ENCODE data around the gene BCL2.

Gene BCL2

GRCh38 chr18:63099091-63099840 lies 220.3 kb downstream of the BCL2 start:
- no peak for TF ChIP-seq CTCF (IDR thresholded peaks at IDR 0.05; ENCODE audit: low read depth, low read length, missing control alignments)
- H3K4me3 ChIP-seq (replicated peaks; ENCODE audit: low read depth, low read length): no peak overlapping the region
- DNase-seq (ENCODE audit: extremely low read depth, low read depth): no peak

- DNase-seq (ENCODE audit: extremely low read depth, low read depth): no peak
- no peak overlapping the region for H3K4me3 ChIP-seq (replicated peaks; ENCODE audit: low read depth, low read length)
- no peak for TF ChIP-seq CTCF (IDR thresholded peaks at IDR 0.05; ENCODE audit: low read depth, low read length, missing control alignments)
These were observed 221.3 kb downstream of the BCL2 start for GRCh38 chr18:63098018-63098981.

- no peak for DNase-seq (ENCODE audit: extremely low read depth, low read depth)
- TF ChIP-seq CTCF (IDR thresholded peaks at IDR 0.05; ENCODE audit: low read depth, low read length, missing control alignments): no peak
These were observed 222.4 kb downstream of the BCL2 start for GRCh38 chr18:63097178-63097577.

GRCh38 chr18:63096327-63096874 lies 223.2 kb downstream of the BCL2 start:
- TF ChIP-seq CTCF (IDR thresholded peaks at IDR 0.05; ENCODE audit: low read depth, low read length, missing control alignments): no peak
- DNase-seq (ENCODE audit: extremely low read depth, low read depth): no peak
- no peak overlapping the region for H3K4me3 ChIP-seq (replicated peaks; ENCODE audit: low read depth, low read length)

More at GRCh38 chr18:63097178-63097577, 222.4 kb downstream of the BCL2 start:
- no peak overlapping the region for H3K4me3 ChIP-seq (replicated peaks; ENCODE audit: low read depth, low read length)

GRCh38 chr18:63095768-63096167 lies 223.8 kb downstream of the BCL2 start:
- DNase-seq (ENCODE audit: extremely low read depth, low read depth): no peak
- H3K4me3 ChIP-seq (replicated peaks; ENCODE audit: low read depth, low read length): no peak overlapping the region
- no peak for TF ChIP-seq CTCF (IDR thresholded peaks at IDR 0.05; ENCODE audit: low read depth, low read length, missing control alignments)

GRCh38 chr18:63091671-63092364 lies 227.8 kb downstream of the BCL2 start:
- no peak for DNase-seq (ENCODE audit: extremely low read depth, low read depth)
- no peak overlapping the region for H3K4me3 ChIP-seq (replicated peaks; ENCODE audit: low read depth, low read length)
- no peak for TF ChIP-seq CTCF (IDR thresholded peaks at IDR 0.05; ENCODE audit: low read depth, low read length, missing control alignments)
